ENCODE data around the gene MPIG6B.

Gene MPIG6B

GRCh38 chr6:31740397-31741223 is 17.4 kb downstream of the MPIG6B start:
- TF ChIP-seq CTCF (IDR thresholded peaks at IDR 0.05; ENCODE audit: low read depth, low read length) = no peak
- no peak for DNase-seq (ENCODE audit: extremely low read depth, low read depth)

- no peak for TF ChIP-seq CTCF (IDR thresholded peaks at IDR 0.05; ENCODE audit: low read depth, low read length)
- DNase-seq (ENCODE audit: extremely low read depth, low read depth) = no peak
Measured at GRCh38 chr6:31741815-31742214, 18.6 kb downstream of the MPIG6B start.

GRCh38 chr6:31742894-31743293 is 19.7 kb downstream of the MPIG6B start:
- no peak for TF ChIP-seq CTCF (IDR thresholded peaks at IDR 0.05; ENCODE audit: low read depth, low read length)
- no peak for DNase-seq (ENCODE audit: extremely low read depth, low read depth)

GRCh38 chr6:31744422-31744821 is 21.2 kb downstream of the MPIG6B start:
- no peak for DNase-seq (ENCODE audit: extremely low read depth, low read depth)
- TF ChIP-seq CTCF (IDR thresholded peaks at IDR 0.05; ENCODE audit: low read depth, low read length) = no peak

- TF ChIP-seq CTCF (IDR thresholded peaks at IDR 0.05; ENCODE audit: low read depth, low read length) = no peak
- DNase-seq (ENCODE audit: extremely low read depth, low read depth) = no peak
Measured at GRCh38 chr6:31749301-31750036, 26.3 kb downstream of the MPIG6B start.

GRCh38 chr6:31750411-31751022 is 27.3 kb downstream of the MPIG6B start:
- TF ChIP-seq CTCF (IDR thresholded peaks at IDR 0.05; ENCODE audit: low read depth, low read length) = no peak
- DNase-seq (ENCODE audit: extremely low read depth, low read depth) = no peak

Data from AG09319 (cell line).